Activated gamma-delta T cell treated with Interleukin-2 at 50 U/mL for 16 hours (primary cell): Measurements from ENCODE around the gene TMEM117.
"Not testable (repeated sequence)": the region's sequence is repeated elsewhere in the genome, so short reads cannot be mapped to it uniquely, and the experiment has no call there.

Experiments used
- DNase-seq: peaks from one replicate; pipeline ENCODE4 v3.0.0-alpha.2; 2020

Gene TMEM117

GRCh38 chr12:44334347-44334746 lies 498.5 kb downstream of the TMEM117 start:
- no peak for DNase-seq

DNA sequence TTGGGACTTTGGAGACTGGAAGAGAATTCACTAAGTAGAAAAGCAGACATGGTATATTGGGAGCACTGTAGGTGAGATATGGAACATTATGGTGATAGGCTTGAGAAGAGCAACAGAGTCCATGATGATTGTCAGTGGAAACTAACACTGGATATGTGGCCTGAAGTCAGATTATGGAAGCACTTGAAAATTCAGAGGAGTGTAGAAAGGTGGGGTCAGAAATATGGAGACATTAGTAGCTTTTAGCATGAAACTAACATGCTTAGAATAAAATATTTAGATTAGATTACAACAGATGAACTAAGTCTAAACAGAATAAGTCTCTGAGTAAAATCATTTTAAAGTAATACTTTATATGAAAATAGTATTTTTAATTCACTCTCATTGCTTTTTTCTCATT lies 499.1 kb downstream of the TMEM117 start:
- DNase-seq = no peak

GRCh38 chr12:44336577-44336976 lies 500.7 kb downstream of the TMEM117 start:
- DNase-seq = no peak

- DNase-seq = no peak
These were observed 506.5 kb downstream of the TMEM117 start for GRCh38 chr12:44342371-44342770.

GRCh38 chr12:44347145-44347544 lies 511.3 kb downstream of the TMEM117 start:
- no peak for DNase-seq

DNA sequence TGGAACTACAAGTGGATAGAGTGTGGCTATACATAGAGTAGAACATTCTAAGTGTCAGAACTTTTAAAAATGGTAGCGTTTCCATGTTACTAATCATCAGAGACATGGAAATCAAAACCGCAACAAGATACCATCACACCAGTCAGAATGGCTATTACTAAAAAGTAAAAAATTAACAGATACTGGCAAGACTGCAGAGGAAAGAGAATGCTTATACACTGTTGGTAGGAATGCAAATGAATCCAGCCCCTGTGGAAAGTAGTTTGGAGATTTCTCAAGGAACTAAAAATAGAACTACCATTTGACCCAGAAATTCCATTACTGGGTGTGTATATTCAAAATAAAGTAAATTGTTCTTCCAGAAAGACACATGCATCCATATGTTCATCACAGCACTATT lies 521.6 kb downstream of the TMEM117 start:
- DNase-seq = no peak

- no peak for DNase-seq
These were observed 522.8 kb downstream of the TMEM117 start for GRCh38 chr12:44358636-44359035.

DNA sequence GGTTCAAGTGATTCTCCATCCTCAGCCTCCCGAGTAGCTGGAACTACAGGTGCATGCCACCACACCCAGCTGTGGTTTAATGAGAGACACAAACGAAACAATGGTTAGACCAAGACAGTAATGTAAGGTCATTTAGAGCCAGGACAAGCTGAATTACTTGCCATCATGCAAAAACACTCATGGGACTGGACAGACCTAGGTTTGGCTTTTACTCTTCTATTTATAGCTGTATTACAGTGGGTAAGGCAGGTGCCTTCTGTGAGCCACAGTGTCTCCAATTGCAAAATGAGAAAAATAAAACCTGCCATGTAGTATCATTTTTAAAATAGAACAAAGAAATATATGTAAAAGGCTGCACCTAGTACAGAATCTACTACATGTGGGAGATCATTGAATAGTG lies 527.1 kb downstream of the TMEM117 start:
- no peak for DNase-seq

GRCh38 chr12:44367136-44367535 lies 531.3 kb downstream of the TMEM117 start:
- no peak for DNase-seq

- DNase-seq = no peak
These were observed 532.0 kb downstream of the TMEM117 start for GRCh38 chr12:44367916-44368315.

- no peak for DNase-seq
These were observed 534.1 kb downstream of the TMEM117 start for GRCh38 chr12:44369998-44370397.

- DNase-seq = no peak
These were observed 535.1 kb downstream of the TMEM117 start for GRCh38 chr12:44370982-44371381.

GRCh38 chr12:44372259-44372658 lies 536.4 kb downstream of the TMEM117 start:
- DNase-seq = no peak

GRCh38 chr12:44375694-44376093 lies 539.8 kb downstream of the TMEM117 start:
- DNase-seq = no peak

DNA sequence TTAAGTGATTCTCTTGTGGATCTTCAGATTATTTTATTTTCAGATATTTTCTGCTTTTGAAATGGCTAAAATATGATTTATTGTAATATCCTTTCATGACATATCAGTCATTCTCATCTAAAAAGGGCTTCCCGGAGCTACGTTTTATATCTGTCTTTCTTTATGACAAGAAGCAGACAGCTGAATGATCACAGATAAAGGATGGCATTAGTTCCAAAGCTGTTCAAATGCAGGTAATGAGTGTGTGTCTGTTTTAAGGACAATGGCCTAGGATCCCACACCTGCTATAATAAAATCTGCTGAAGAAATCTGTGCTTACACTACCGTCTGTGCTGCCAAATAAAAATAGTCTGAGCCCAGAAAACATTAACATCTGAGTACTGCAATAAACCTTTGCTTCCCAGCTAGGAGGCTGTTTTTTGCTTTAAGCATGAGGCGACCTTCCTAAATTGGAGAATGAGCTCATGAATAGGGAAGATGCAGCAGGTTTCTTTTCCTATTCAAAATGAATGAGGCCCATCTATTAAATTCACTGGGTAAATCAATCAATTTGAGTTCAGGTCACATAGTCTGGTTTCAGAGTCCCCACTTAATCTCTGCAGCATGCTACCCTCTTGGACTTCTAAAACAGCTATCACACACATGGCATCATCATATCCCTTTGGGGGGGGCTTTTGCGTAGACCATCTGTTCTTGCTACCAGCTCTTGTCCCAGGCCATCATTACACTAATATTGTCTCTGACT lies 541.7 kb downstream of the TMEM117 start:
- DNase-seq = no peak

GRCh38 chr12:44379113-44379512 lies 543.2 kb downstream of the TMEM117 start:
- not testable (repeated sequence) for DNase-seq

GRCh38 chr12:44379831-44380230 lies 544.0 kb downstream of the TMEM117 start:
- DNase-seq = no peak

DNA sequence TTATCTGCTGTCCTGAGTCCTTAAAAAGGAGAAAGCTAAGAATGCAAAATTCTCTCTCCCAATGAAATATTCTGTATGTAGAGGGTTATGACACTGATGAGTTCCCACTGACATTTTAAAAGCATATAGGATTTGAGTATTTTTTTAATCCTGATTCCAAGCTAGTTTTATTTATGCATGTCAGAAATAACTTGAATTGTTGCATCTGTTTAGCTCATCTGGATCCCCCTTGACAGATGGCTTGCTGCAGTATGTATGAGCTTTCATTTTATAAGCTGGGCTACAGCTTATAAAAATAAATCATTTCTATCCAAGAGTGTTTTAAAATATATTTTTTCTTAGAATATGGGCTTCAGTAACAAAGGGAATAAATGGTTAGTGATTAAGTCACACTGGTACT lies 545.0 kb downstream of the TMEM117 start:
- no peak for DNase-seq

DNA sequence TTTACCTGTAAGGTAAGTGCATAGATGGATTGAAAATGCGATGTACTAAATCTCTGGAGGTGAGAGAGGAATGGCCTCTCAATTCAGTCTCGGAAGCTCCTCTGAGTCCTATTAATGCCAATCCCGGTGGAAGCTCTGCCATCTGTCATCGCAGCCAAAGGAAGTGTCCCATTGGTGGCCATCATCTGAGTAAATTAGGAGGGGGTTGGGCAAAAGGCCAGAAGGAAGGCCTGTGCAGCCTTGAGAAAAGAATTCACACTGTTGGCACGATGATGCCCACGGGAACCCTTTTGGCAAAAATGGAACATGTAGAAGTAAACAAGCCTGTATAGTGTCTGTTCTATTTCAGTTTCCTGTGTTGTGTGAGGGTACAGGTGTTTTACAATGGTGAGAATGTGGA lies 545.5 kb downstream of the TMEM117 start:
- no peak for DNase-seq

GRCh38 chr12:44384136-44384535 lies 548.3 kb downstream of the TMEM117 start:
- no peak for DNase-seq

- DNase-seq = no peak
These were observed 550.1 kb downstream of the TMEM117 start for GRCh38 chr12:44385964-44386363.

- DNase-seq = no peak
These were observed 551.7 kb downstream of the TMEM117 start for GRCh38 chr12:44387581-44387980.

- no peak for DNase-seq
These were observed 553.2 kb downstream of the TMEM117 start for GRCh38 chr12:44389038-44389437.

GRCh38 chr12:44389896-44390295 lies 554.0 kb downstream of the TMEM117 start:
- no peak for DNase-seq

- DNase-seq = no peak
These were observed 561.8 kb downstream of the TMEM117 start for GRCh38 chr12:44397631-44398030.
